GM19193 (cell line): ENCODE results near the gene MYOF.

Experiments
- POLR2A ChIP-seq: IDR thresholded peaks from 4 replicates; pipeline ENCODE4 v1.6.1; 2011; ENCODE audit not compliant: insufficient read depth, insufficient read length; ENCODE audit errors: extremely low read depth

MYOF gene

DNA sequence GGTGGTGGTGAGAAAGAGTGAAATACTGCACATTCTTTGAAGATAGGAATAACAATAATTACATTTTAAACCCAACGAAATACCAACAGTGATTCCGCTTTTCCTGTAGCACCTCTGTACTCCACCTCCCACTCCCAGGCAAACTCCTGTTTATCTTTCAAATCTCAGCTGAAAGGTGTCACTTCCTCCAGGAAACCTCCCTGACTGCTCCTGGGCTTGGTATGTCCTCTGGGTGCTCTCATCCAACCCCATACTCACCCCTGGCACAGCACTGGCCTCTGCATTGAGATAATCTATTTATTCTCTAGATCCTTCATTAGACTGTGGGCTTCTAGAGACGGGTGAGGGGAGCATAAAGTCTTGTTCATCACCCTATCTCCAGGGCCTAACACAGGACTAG is 148.0 kb downstream of the MYOF start:
- no peak for TF ChIP-seq POLR2A

- TF ChIP-seq POLR2A, result no peak
These were observed 148.7 kb downstream of the MYOF start for GRCh38 chr10:93333278-93333978.

DNA sequence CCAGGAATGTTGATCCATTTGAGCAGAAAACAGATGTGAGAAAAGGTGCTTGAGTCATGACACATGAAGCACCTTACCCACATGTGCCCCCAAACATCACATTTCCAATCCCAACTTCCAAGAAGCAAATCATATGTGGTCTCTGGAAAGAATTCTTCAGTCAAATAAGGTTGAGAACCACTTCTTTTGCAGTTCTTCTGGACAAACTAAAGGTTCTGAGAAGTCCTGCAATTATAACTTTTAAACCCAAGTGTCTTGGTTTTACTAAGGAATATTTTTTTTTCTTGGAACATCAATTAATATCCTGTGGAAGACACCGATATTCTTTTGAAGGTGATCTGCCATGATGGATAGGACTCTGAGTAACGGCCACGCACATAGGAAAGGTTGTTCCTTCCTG is 151.3 kb downstream of the MYOF start:
- TF ChIP-seq POLR2A, result no peak

- no peak for TF ChIP-seq POLR2A
These were observed 162.2 kb downstream of the MYOF start for GRCh38 chr10:93319896-93320295.

GRCh38 chr10:93319096-93319495 is 163.0 kb downstream of the MYOF start:
- TF ChIP-seq POLR2A, result no peak

DNA sequence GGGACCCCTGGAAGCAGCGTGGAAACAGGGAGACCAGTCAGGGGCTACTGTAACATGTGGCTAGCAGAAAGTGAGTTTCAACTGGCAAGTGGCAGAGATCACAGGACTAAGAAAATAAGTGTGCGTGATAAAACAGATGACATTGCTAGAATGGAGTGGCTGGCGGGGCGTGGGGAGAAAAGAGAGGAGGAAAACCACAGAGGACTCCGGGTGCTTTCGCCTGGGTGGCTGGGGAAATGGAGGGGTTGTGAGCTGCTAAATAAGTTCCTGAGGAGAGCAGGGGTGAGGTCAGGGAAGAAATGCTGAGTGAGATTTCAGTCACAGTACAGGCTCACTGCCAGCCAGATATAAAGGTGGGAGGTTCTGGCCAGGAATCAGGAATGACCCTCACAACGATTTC is 166.9 kb downstream of the MYOF start:
- no peak for TF ChIP-seq POLR2A

DNA sequence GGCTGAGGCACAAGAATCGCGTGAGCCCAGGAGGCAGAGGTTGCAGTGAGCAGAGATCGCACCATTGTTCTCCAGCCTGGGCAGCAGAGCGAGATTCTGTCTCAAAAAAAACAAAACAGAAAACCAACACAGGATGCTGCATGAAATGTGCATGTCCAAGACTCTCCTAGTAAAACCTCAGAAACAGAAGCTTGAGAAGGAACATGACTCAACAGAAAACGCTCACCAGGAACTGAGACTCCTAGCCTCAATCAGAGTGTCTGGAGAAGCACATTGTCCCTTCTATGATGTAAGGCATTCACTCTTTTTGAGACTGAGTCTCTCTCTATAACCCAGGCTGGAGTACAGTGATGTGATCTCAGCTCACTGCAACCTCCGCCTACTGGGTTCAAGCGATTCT is 168.3 kb downstream of the MYOF start:
- no peak for TF ChIP-seq POLR2A

DNA sequence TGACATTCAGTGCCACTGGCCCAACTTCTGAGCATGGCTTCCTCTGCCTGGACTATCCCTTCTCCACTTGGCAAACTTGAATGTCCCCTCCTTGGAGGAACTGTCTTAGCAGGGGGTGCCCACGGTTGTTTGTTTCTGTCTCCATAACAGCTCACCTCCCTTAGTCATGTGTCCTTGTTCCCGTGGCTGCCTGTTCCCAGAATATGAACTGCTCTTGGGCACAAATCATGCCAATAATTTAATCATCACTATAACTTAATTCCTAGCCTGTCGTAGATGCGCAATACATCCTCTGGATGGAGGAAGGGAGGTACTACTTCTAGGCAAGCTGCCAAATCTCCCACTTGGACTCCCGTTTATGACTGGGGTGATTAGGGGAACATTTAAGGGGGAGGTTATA is 173.1 kb downstream of the MYOF start:
- no peak for TF ChIP-seq POLR2A

GRCh38 chr10:93305122-93305521 is 177.0 kb downstream of the MYOF start:
- no peak for TF ChIP-seq POLR2A

GRCh38 chr10:93300981-93301380 is 181.2 kb downstream of the MYOF start:
- no peak for TF ChIP-seq POLR2A

- TF ChIP-seq POLR2A, result no peak
These were observed 181.7 kb downstream of the MYOF start for GRCh38 chr10:93300288-93300917.

DNA sequence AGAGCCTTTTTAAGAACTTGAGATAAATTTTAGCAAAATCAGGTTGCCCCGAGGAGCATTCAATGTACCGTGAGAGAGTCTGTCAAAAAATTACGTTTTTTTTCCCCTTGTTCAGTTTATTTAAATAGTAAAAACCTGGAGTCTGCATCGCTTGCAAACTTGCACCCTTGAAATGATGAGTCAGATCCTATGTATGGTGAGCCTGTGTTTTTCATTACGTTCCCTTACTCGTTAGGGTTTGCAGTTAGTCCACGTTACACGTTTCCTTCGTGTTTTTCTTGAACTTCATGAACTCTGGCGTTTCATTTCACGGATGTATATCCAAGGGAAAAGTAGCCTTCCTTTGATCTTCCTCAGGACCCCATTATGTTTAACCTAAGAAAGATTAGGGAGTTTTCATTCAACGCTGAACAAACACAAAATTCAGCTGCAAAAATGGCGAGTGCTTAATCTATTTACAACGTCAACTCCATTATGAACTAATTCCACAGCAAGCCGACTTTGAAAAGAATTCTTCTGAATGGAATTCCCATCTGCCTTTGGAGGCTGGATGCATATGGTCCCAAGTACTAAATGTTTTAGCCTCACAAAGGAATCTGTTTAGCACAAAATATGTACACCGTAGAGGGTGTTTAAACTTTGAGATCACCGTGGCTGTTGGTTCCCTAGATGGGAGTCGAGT is 182.4 kb downstream of the MYOF start:
- TF ChIP-seq POLR2A, result no peak

GRCh38 chr10:93299195-93299594 is 182.9 kb downstream of the MYOF start:
- no peak for TF ChIP-seq POLR2A

DNA sequence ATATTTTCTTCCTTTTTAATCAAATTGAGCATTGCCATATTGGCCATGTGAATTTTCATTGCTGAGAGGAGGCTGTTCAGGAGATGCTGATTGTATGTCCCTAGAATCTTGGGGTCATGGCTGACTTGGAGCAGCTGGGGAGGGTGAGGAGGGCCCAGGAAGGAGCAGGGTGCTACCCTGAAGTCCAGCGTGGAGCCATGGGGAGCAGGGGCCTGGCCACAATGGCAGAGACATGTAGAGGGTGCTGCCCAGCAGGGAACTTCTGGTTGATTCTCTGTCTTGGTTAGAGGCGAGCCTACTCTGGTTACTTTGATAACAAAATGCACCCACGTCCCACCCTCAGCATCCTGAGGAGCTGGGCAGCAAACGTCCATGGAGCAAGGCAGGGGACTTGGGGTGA is 186.0 kb downstream of the MYOF start:
- TF ChIP-seq POLR2A, result no peak

GRCh38 chr10:93293999-93294398 is 188.1 kb downstream of the MYOF start:
- no peak for TF ChIP-seq POLR2A
